ENCODE data around the gene DDX41.

GRCh38 chr5:177471610-177472356 lies 45.0 kb downstream of the DDX41 start:
- TF ChIP-seq CTCF (IDR thresholded peaks at IDR 0.05) (no peak), EZH2 (IDR thresholded peaks at IDR 0.05) (no peak)

Measured in neural progenitor cell (in vitro differentiated cells).